ENCODE measurements around the gene MB. TPM values are rescaled to one million over a fixed set of nuclear protein-coding genes. Genes with fewer than 3 reads are reported as not detected.

The MB gene
- total RNA-seq, 1 donor from 2014 or later, result 5.3 TPM

DNA sequence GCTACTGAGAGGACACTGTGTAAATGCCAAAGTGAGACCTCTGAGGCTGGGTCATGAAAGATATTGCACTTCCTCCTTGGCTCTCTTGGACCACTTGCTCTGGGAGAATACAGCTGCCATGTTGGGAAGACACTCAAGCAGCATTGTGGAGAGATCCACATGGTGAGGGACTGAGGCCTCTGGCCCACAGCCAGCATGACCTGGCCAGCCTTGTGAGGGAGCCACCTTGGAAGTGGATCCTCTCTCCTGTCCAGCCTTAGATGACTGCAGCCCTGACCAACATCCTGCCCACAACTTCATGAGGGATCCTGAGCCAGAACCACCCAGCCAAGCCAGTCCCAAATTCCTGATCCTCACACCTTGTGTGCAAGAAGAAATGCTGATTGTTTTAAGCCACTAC lies 30.4 kb downstream of the MB start:
- Mint-ChIP-seq H3K27ac (no peak overlapping the region), H3K36me3 (ENCODE audit: low read depth) (no peaks in the 10 kb centered on the region), H3K9me3 (no peaks in the 10 kb centered on the region), H3K4me3 (no peak overlapping the region), H3K4me1 (ENCODE audit: low read depth) (peaks cover 6% of the 10 kb centered on the region), H3K27me3 (ENCODE audit: insufficient read depth) (peaks cover 4% of the 10 kb centered on the region)
- intact Hi-C loops (cut with micrococcal nuclease), result no loop called here
- DNase-seq (ENCODE audit: low spot score), result no peak

GRCh38 chr22:35582861-35583670 lies 34.1 kb downstream of the MB start:
- H3K27me3 Mint-ChIP-seq (ENCODE audit: insufficient read depth), result peaks cover 4% of the 10 kb centered on the region
- H3K27ac Mint-ChIP-seq, result no peak overlapping the region
- H3K4me1 Mint-ChIP-seq (ENCODE audit: low read depth), result peaks cover 6% of the 10 kb centered on the region
- peak; percentile 29 for DNase-seq (ENCODE audit: low spot score)
- H3K4me3 Mint-ChIP-seq, result no peak overlapping the region
- H3K9me3 Mint-ChIP-seq, result no peaks in the 10 kb centered on the region
- H3K36me3 Mint-ChIP-seq (ENCODE audit: low read depth), result no peaks in the 10 kb centered on the region
- intact Hi-C loops (cut with micrococcal nuclease), result loop anchor here (1.0 to 2.0 kb wide), 3 partner anchors 40 to 233 kb away; no protein-coding TSS in a partner anchor

GRCh38 chr22:35582218-35582860 lies 34.8 kb downstream of the MB start:
- intact Hi-C loops (cut with micrococcal nuclease), result loop anchor here (2.0 kb wide), 1 partner anchor 152 kb away; no protein-coding TSS in a partner anchor
- H3K27ac Mint-ChIP-seq, result no peak overlapping the region

DNA sequence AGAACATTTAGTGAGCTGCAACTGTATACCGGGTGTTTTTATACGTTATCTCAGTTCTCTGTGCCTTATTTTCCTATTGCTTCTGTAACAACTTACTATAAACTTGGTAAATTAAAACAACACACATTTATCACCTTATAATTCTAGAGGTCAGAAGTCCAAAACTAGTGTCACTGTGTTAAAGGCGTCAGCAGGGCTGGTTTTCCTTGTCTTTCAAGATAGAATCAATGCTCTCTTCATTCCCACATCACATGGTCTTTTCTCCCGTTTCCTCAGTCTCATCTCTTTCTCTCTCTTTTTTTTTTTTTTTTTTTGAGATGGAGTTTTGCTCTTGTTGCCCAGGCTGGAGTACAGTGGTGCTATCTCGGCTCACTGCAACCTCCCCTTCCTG lies 36.1 kb downstream of the MB start:
- DNase-seq (ENCODE audit: low spot score), result no peak
- Mint-ChIP-seq H3K36me3 (ENCODE audit: low read depth) (no peaks in the 10 kb centered on the region), H3K9me3 (no peaks in the 10 kb centered on the region), H3K4me1 (ENCODE audit: low read depth) (peaks cover 6% of the 10 kb centered on the region), H3K27ac (no peak overlapping the region), H3K4me3 (no peak overlapping the region), H3K27me3 (ENCODE audit: insufficient read depth) (peaks cover 11% of the 10 kb centered on the region)
- intact Hi-C loops (cut with micrococcal nuclease), result no loop called here

More at GRCh38 chr22:35582218-35582860, 34.8 kb downstream of the MB start:
- no peak for DNase-seq (ENCODE audit: low spot score)
- H3K4me3 Mint-ChIP-seq, result no peak overlapping the region
- H3K27me3 Mint-ChIP-seq (ENCODE audit: insufficient read depth), result peaks cover 4% of the 10 kb centered on the region
- no peaks in the 10 kb centered on the region for H3K36me3 Mint-ChIP-seq (ENCODE audit: low read depth)
- peaks cover 6% of the 10 kb centered on the region for H3K4me1 Mint-ChIP-seq (ENCODE audit: low read depth)
- H3K9me3 Mint-ChIP-seq, result no peaks in the 10 kb centered on the region

DNA sequence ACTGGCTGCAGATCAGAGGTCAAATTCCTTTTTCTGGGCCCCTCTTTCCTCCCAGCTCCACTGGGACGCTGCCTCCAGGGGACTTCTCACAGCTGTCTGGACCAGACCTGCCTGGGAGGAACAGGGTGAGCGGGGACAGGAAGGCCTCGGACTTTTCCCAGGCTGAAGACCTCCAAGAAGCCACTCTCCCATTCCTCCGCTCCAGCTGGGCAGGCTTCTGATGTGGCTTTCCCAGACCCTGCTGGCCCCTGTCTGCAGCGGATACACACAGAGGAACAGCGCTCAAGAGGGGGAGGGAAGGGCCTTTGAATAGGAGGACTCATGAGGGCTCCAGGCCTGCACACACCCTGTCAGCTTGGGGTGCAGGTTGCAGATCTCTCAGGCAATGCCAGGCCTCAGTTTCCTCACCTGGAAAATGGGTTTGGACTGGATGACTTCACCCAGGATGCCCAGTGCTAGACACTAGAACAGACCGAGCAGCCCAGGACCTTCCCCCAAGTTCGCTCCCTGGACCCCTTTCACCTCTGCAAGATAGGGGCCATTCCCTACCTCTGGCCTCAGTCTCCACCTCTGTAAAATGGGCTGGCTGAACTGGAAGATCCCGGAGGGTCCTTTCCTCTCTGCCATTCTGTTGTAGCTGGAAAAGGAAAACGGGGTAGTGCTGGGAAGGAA lies 36.6 kb downstream of the MB start:
- Mint-ChIP-seq H3K36me3 (ENCODE audit: low read depth) (no peaks in the 10 kb centered on the region), H3K27ac (no peak overlapping the region), H3K27me3 (ENCODE audit: insufficient read depth) (peaks cover 11% of the 10 kb centered on the region), H3K4me1 (ENCODE audit: low read depth) (peaks cover 6% of the 10 kb centered on the region), H3K4me3 (no peak overlapping the region), H3K9me3 (no peaks in the 10 kb centered on the region)
- no peak for DNase-seq (ENCODE audit: low spot score)
- intact Hi-C loops (cut with micrococcal nuclease), result no loop called here

DNA sequence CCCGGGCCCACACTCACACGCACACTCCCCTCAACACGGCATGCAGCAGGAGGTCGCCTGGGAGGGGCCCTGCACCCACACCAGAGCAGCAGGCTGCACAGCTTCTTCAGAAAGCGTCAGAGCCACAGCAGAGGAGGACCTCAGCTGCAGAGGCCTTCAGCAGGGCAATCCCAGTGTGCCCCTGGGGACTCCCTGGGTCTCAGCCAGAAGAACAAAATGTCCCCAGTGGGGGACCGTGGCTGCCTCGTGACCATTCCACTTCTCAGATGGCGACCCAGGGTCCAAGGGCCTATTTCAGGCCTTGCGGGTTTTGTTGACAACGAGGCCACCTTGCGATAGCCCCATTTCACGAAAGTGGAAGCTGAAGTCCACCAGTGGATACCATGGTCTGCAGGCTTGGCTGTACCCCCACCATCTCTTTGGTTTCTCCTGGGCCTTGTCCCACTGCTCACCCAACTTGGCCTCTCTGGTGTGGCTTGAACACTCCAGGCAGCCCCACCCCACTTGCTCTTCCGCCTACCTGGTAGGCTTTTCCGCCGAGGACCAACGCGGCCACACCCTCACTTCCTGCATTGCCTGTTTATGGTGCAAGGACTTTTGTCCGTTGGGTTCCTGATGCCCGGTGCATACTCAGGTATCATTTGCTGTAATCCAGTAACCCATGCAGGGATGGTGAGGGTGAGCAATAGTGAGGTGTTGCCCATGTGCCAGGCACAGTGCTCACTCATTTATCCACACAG lies 38.1 kb downstream of the MB start:
- intact Hi-C loops (cut with micrococcal nuclease), result no loop called here
- peaks cover 12% of the 10 kb centered on the region for H3K27me3 Mint-ChIP-seq (ENCODE audit: insufficient read depth)
- no peaks in the 10 kb centered on the region for H3K36me3 Mint-ChIP-seq (ENCODE audit: low read depth)
- no peak for DNase-seq (ENCODE audit: low spot score)
- H3K4me3 Mint-ChIP-seq, result no peak overlapping the region
- H3K27ac Mint-ChIP-seq, result no peak overlapping the region
- peaks cover 6% of the 10 kb centered on the region for H3K4me1 Mint-ChIP-seq (ENCODE audit: low read depth)
- no peaks in the 10 kb centered on the region for H3K9me3 Mint-ChIP-seq

DNA sequence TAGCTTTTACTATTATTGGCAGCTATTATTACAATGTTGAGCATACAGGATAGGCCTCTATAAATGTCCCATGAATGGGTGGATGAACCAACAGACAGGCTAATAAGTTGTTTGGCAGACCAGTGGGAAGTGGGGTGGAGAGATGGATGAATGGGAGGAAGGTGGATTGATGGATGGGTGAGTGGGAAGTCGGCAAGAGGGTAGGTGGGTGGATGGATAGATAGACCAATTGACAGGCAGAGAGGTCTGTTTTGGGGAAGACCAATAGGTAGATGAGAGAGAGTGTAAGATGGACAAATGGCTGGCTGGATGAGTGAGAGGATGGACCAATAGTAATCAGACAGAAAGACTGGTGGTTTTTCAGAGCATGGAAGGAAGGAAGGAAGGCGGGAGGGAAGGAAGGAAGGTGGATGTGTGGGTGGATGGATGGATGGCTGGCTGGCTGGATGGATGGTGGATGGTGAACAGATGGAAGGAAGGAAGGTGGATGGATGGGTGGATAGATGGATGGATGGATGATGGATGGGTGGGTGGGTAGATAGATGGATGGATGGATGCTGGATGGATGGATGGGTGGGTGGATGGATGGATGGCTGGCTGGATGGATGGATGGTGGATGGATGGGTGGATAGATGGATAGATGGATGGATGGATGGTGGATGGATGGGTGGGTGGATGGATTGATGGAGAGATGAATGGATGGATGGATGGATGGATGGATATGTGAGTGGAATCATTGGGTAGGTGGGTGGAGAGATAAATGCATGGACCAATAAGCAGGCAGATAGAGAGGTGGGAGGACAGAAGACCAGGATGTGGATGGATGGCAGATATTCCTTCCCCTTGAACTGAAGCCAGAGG lies 39.1 kb downstream of the MB start:
- no peak overlapping the region for H3K4me3 Mint-ChIP-seq
- H3K27ac Mint-ChIP-seq, result no peak overlapping the region
- H3K27me3 Mint-ChIP-seq (ENCODE audit: insufficient read depth), result peaks cover 12% of the 10 kb centered on the region
- intact Hi-C loops (cut with micrococcal nuclease), result no loop called here
- H3K9me3 Mint-ChIP-seq, result no peaks in the 10 kb centered on the region
- H3K4me1 Mint-ChIP-seq (ENCODE audit: low read depth), result peaks cover 2% of the 10 kb centered on the region
- DNase-seq (ENCODE audit: low spot score), result no peak
- no peaks in the 10 kb centered on the region for H3K36me3 Mint-ChIP-seq (ENCODE audit: low read depth)

- no peak for DNase-seq (ENCODE audit: low spot score)
- H3K27me3 Mint-ChIP-seq (ENCODE audit: insufficient read depth), result peaks cover 10% of the 10 kb centered on the region
- no peaks in the 10 kb centered on the region for H3K36me3 Mint-ChIP-seq (ENCODE audit: low read depth)
- H3K9me3 Mint-ChIP-seq, result no peaks in the 10 kb centered on the region
- H3K27ac Mint-ChIP-seq, result no peak overlapping the region
- H3K4me3 Mint-ChIP-seq, result no peak overlapping the region
- intact Hi-C loops (cut with micrococcal nuclease), result no loop called here
- no peaks in the 10 kb centered on the region for H3K4me1 Mint-ChIP-seq (ENCODE audit: low read depth)
These were observed 40.5 kb downstream of the MB start for GRCh38 chr22:35576671-35577070.

DNA sequence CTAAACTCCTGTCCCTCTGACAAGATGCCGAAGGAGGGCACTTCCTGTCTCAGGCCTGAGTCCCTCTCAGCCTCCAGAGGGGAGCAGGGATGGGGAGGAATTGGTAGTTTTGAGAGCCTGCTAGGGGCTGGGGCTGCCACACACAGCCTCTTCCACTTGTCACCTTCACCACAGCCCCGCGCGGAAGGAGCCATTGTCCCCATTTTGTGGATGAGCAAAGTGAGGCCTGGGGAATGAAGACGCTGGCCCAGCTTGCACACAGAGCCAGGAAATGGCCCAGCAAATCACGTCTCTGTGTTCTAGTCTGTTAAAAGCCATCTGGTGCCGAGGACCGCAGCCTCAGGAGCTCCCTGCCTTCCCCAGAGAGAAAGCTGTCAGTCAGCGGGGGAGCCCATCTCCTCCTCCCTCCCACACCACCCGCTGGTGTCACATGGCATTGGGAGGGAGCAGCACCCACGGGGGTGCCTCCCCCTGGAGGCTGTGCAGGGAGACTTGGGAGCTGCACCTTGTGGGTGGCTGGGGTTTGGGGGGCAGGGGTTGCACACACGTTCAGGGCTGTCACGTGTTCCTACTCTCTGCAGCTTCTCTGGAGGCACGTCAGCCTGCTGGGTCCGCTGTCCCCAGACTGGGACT lies 41.9 kb downstream of the MB start:
- no peaks in the 10 kb centered on the region for H3K9me3 Mint-ChIP-seq
- intact Hi-C loops (cut with micrococcal nuclease), result no loop called here
- peaks cover 10% of the 10 kb centered on the region for H3K27me3 Mint-ChIP-seq (ENCODE audit: insufficient read depth)
- H3K36me3 Mint-ChIP-seq (ENCODE audit: low read depth), result no peaks in the 10 kb centered on the region
- no peak overlapping the region for H3K4me3 Mint-ChIP-seq
- no peaks in the 10 kb centered on the region for H3K4me1 Mint-ChIP-seq (ENCODE audit: low read depth)
- no peak overlapping the region for H3K27ac Mint-ChIP-seq
- no peak for DNase-seq (ENCODE audit: low spot score)

DNA sequence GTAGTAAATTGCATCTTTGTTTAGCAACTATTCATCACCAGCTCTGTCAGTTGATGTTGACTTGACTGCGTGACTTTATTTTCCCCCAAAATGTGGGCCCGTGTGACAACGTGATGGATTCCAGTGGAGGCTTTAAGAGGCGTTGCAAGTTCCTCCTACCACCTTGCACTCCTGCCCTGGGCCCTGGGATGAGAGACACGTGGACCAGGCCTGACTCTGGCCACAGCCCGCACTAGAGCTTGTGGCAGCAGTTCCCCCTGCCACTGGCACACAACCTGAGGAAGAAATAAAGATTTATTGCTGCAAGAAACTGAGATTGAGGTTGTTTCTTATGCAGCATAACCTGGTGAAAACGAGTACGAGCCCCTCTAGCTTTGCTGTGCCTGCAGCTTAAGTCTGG lies 44.6 kb downstream of the MB start:
- no peak for DNase-seq (ENCODE audit: low spot score)
- Mint-ChIP-seq H3K4me1 (ENCODE audit: low read depth) (no peaks in the 10 kb centered on the region), H3K36me3 (ENCODE audit: low read depth) (no peaks in the 10 kb centered on the region), H3K9me3 (no peaks in the 10 kb centered on the region), H3K4me3 (no peak overlapping the region), H3K27ac (no peak overlapping the region), H3K27me3 (ENCODE audit: insufficient read depth) (peaks cover 13% of the 10 kb centered on the region)
- intact Hi-C loops (cut with micrococcal nuclease), result no loop called here

DNA sequence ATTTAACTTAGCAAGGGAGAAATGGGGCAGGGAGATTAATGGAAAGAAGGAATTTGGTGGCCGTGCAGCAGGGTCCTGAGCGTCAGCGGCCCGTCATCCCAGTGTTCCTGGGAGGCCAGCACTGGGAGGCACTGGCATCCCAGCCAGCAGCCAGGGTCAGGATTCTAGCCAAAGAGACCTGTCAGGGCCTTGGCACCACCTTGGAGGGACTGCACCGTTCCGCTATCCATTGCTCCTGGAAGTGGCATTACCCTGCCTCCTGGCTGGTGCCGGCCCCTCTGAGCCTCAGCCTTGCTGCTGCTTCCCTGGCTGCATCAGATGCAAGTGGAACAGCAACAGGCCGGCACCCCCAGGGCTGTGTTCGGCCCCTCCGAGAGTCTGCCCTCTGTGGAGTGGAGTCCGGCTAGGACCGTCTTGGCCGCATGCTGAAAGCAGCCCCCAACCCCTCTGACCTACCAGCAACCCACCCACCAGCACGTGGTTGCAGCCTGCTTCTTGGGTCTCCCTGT lies 46.4 kb downstream of the MB start:
- Mint-ChIP-seq H3K27me3 (ENCODE audit: insufficient read depth) (peaks cover 6% of the 10 kb centered on the region), H3K9me3 (no peaks in the 10 kb centered on the region), H3K36me3 (ENCODE audit: low read depth) (no peaks in the 10 kb centered on the region), H3K4me3 (no peak overlapping the region), H3K27ac (no peak overlapping the region), H3K4me1 (ENCODE audit: low read depth) (no peaks in the 10 kb centered on the region)
- no peak for DNase-seq (ENCODE audit: low spot score)
- intact Hi-C loops (cut with micrococcal nuclease), result no loop called here
